Midbrain (tissue), 1 donor: ENCODE results near the gene ENTHD1.

Source experiments
- DNase-seq: peaks from one replicate; lab custom pipeline; 2025; lab: John Stamatoyannopoulos, UW

ENTHD1 gene

GRCh38 chr22:39893526-39893925, at the start of gene ENTHD1:
TSS of gene ENTHD1 (minus strand) at chr22:39893760. CDS start at chr22:39887748, 6,012 bp downstream.
- no peak for DNase-seq

DNA sequence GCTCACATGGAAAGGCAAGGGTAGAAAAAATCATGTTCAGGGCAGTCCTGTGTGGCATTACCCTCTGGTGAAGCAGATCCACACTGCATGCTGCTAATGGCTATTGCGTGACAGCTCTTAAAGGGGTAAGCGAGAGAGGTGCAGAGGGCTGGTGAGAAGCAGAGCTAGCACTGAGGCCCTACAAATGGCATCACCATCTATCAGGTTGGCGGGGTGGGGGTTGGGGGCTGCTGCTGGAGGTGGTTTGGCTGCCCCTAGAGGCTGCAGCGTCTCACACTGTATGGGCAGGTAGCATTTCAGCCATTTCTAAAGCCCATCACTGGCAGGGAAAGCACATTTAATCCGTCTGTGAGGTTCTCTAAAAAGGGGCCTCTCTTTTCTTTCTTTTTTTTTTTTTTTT, 49.8 kb upstream of the ENTHD1 start:
- DNase-seq = no peak

DNA sequence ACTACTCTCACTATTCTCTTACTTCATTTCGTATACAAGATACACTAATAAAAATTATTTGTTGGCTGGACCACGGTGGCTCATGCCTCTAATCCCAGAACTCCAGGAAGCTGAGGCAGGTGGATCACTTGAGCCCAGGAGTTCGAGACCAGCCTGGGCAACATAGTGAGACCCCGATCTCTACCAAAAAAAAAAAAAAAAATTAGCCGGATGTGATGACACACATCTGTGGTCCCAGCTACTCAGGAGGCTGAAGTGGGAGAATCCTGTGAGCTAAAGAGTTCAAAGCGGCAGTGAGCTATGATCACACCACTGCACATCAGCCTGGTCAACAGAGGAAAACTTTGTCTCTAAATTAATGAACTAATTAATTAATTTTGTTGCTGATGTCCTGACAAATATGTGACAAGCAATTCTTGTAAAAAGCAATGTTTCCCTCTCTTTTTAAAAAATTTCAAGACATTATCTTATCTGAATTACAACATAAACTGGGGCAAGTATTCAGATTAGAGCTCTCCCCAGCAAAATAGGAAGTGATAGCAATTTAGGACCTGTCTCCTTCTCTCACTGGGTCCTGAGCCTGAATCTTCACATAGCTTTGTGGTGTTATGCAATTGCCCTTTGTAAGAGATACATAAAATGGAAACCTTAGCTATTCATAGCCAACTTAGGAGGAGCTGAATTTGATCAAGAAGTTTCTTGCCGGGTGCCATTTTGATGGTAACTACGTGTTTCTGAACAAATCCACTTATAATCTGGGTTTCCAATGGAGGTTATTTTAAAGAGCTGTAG, 49.1 kb upstream of the ENTHD1 start:
- no peak for DNase-seq

GRCh38 chr22:39941601-39942000, 48.0 kb upstream of the ENTHD1 start:
- no peak for DNase-seq

DNA sequence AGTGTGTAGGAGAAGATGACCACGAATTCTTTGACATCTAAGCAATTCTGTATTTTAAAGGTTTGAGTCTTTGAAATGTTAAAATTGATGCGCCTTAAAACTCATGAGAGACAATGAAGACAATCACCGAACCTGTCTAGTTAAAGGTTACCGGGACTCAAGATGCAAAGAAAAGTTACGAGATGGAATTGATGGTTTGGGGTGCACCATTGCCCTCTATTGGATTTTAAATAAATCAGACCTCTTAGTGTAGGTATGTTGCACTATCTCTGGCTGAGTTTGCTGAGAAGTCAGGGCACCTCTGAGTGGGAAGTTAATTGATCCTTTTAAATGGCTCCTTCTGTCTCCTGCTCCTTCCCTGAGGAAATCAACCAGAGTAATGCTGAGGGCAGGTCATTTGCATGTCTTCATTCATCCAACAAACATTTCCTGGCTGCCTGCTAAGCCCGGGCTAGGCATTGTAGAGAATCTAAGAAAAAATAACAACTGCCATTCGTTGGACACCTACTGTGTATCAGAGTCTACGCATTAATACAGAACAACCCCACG, 47.3 kb upstream of the ENTHD1 start:
- DNase-seq = no peak

- DNase-seq = no peak
Measured at GRCh38 chr22:39939830-39940229, 46.3 kb upstream of the ENTHD1 start.

DNA sequence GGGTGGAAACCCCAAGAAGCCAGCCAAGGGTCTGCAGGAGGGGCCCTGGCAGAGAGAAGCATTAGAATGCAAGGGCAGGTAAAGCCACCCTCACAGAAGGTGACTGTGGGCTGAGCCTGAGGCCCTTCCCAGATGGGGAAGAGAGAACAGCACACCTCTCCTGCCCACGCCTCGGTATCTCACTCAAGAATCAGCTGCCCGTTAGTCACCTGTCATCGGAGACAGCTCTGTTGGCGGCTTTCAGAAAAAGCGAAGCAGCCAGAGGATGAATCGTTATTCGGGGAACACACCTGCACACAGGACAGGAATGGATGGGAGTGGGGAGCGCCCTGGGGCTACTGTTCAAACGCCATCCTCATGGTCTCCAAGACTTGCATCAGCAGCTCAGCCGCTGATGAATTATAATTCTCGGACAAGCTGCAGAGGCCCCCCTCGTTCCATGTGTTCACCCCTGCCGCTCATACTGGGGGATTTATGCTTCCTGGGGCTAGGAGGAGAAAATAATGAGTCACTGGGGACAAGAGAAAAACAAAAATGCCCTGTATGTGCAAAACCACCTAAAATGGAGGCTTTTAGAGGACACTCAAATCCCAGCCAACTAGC, 45.0 kb upstream of the ENTHD1 start:
- DNase-seq = no peak

DNA sequence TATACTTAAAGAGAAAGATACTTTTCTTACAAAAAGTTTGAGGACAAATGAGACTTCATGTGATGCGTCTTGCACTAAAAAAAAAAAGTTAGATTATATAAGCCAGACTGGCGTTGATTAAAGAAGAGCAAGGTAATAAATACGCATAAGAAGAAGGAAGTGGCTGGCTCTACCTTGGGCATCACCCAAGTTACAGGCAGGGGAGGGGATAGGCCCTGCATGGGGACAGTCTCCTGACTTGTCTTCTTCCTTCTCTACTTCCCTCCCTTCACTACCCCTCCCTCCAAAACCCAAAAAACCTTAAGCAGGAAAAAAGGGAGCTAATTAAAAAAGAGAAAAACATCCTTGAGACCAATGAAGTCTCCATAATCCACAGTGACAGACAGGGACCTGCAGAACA, 44.3 kb upstream of the ENTHD1 start:
- DNase-seq = no peak

GRCh38 chr22:39936523-39937145, 43.1 kb upstream of the ENTHD1 start:
- no peak for DNase-seq

DNA sequence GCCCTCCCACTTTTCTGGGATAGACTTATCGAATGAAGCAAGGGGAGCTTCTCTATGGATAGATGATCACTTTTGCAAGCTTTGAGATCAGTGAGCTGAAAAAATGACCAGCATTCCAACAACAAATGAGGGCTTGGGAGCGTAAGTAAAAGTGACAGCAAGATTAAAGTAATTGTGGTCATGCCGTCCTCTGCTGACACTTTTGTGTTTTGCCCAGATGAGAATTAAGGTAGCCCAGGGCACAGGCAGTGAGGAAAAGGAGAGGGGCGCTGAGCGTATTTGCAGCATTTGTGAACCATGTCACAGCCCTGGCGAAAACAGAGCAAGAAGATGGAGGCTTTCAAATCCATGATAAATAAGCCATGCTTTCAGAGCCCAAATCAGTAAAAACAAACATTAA, 42.1 kb upstream of the ENTHD1 start:
- no peak for DNase-seq

GRCh38 chr22:39935116-39935515, 41.6 kb upstream of the ENTHD1 start:
- peak; percentile 25 for DNase-seq

DNA sequence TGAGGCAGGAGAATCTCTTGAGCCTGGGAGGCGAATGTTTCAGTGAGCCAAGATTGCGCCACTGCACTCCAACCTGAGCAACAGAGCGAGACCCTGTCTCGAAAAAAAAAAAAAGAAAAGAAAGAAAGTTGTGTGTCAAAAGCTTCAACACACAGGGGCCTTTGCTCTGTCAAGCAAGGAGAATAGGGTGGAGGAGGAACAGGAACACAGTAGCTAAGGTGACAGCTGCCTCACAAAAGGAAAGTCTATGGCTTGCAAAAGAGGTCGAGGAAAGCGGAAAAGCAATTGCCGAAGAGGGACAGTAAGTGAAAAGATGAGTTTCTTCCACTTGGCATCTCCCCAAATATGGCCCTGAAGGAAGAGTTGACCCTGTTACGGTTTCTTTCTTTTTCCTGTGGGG, 40.2 kb upstream of the ENTHD1 start:
- DNase-seq = no peak

GRCh38 chr22:39932918-39933649, 39.5 kb upstream of the ENTHD1 start:
- DNase-seq = no peak

DNA sequence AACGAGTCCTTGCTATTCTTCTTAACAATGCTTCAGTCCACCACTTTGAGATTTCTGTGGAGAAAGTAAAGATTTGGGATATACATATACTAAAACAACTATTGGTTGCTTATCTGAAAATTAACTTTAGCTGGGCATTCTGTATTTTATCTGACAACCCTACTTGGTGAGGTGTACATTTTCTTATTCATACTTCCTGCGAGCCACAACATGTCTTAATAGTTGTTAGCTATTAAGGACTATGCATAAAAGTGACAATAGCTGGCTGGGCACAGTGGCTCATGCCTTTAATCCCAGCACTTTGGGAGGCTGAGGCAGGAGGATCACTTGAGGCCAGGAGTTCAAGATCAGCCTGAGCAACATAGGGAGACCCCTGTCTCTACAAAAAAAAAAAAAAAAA, 38.6 kb upstream of the ENTHD1 start:
- DNase-seq = no peak

- no peak for DNase-seq
Measured at GRCh38 chr22:39931251-39931650, 37.7 kb upstream of the ENTHD1 start.

- no peak for DNase-seq
Measured at GRCh38 chr22:39928536-39929520, 35.3 kb upstream of the ENTHD1 start.

DNA sequence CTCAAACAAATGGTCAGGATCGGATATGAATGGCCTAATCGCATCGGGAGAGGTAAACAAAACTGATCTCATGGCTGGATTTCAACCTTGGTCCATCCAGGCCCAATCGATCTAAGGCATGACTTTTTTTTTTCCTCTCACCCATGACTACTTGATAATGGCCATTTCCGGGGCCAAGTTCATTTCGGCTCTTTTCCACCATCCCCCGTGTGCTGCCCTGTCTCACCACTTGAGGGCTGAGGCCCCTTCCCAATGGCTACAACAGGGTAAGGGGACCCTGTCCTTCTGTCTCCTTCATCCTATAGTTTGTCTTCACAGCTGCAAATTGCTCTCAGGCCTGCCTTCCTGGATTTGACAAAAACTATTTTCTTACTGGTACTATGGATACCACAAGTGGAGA, 34.0 kb upstream of the ENTHD1 start:
- no peak for DNase-seq

GRCh38 chr22:39926753-39927152, 33.2 kb upstream of the ENTHD1 start:
- DNase-seq = no peak

DNA sequence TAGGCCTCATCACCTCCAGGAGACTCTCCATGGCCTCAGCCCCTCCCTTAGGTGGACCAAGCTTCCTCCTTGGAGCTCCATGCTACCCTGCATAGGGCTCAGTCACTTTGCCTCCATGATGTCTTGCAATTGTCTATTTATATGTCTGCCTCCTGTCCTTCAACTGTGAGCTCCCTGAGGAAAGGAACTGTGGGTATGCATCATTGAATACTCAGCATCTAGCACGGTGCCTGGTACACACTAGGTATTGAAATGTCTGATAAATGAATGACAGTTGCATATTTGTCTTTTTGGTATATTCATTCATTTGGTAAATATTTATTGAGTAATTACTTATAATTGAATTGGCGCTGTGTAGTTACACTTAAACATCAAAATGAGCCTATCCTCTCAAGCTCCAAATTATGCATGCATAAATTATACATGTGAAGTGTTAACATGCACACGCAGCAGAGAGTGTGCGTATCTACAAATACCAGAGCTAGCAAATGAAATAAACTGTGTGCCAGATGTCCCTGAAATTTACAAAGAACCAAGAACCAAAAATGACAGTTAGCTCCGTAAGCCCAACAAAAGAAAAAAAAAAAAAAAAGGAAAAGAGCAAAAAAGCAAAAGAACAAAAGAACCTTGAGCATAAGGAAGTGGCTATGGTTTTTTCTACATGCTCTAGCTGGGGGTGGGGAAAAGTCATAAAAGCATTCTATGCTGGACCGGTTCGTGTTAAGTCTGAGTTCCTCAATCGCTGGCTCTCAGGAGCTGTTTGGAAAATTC, 32.5 kb upstream of the ENTHD1 start:
- DNase-seq = no peak

DNA sequence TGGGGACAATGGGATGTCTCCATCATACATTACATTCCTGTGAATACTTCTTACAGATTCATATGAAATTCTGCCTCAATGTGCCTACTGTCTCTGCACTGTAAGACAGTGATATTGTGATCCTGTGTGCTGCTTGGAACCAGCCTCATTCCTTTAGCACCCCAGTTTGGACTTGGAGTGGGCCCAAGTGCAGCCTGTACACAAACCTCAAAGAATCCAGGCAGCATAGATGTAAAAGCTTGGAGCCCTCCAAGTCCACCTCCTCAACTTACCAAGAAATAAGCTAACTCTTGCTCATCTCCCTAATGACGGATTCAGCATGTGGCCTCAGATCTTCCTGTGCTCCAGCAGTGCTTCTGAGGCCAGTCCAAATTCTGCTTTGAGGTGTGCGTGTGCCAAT, 31.7 kb upstream of the ENTHD1 start:
- DNase-seq = no peak
